Keratinocyte (primary cell): ENCODE data around the gene HAUS1. TPM values are rescaled to one million over a fixed set of nuclear protein-coding genes. Genes with fewer than 3 reads are reported as not detected.
"Not testable (repeated sequence)": the region's sequence is repeated elsewhere in the genome, so short reads cannot be mapped to it uniquely, and the experiment has no call there.

Source experiments
- DNase-seq: peaks from one replicate; pipeline ENCODE4 v3.0.0-alpha.2; 2011; ENCODE audit warnings: low read depth, missing footprints, low spot score
- FAIRE-seq: peaks from 2 replicates; lab custom pipeline; 2011; peaks lifted over from hg19 to GRCh38; lab: Jason Lieb, UNC
- H2AFZ ChIP-seq: 2 replicates; pipeline ENCODE4 v1.6.0; 2012; ENCODE audit warnings: low read length, control low read depth, inconsistent platforms; ENCODE audit not compliant: control insufficient read depth
- H3K27ac ChIP-seq: 2 replicates; pipeline ENCODE4 v1.5.1; 2011; ENCODE audit warnings: low read length; ENCODE audit not compliant: control insufficient read depth, insufficient read depth
- H3K27me3 ChIP-seq: 3 replicates; pipeline ENCODE4 v1.6.0; 2011; ENCODE audit warnings: low read length; ENCODE audit not compliant: control insufficient read depth, insufficient read depth; ENCODE audit errors: extremely low read depth
- H3K36me3 ChIP-seq, 2 experiments: 2 replicates in 1 of 2; 3 replicates in 1 of 2; pipeline ENCODE4 v1.5.1; 2011; ENCODE audit warnings: low read length in 2 of 2, mild to moderate bottlenecking in 1 of 2; ENCODE audit not compliant: control insufficient read depth in 2 of 2, insufficient read depth in 2 of 2; ENCODE audit errors: extremely low read depth in 1 of 2
- H3K4me1 ChIP-seq: 3 replicates; pipeline ENCODE4 v1.5.1; 2011; ENCODE audit warnings: low read length; ENCODE audit not compliant: control insufficient read depth, insufficient read depth; ENCODE audit errors: extremely low read depth
- H3K4me2 ChIP-seq: 3 replicates; pipeline ENCODE4 v1.6.0; 2011; ENCODE audit warnings: low read depth, low read length; ENCODE audit not compliant: control insufficient read depth, insufficient read depth; ENCODE audit errors: extremely low read depth
- H3K4me3 ChIP-seq, 3 experiments: fragments of 200-600 bp in 1 of 3; sonication (generic) in 1 of 3; 2 replicates in 2 of 3; 3 replicates in 1 of 3; pipeline ENCODE4 v1.5.1; 2011 to 2016; ENCODE audit warnings: low read length in 3 of 3, mild to moderate bottlenecking in 3 of 3, control low read depth in 2 of 3, inconsistent platforms in 1 of 3, low read depth in 1 of 3, mixed read lengths in 1 of 3, mixed run types in 1 of 3, moderate library complexity in 1 of 3; ENCODE audit not compliant: control insufficient read depth in 2 of 3, insufficient read depth in 2 of 3; ENCODE audit errors: extremely low read depth in 1 of 3
- H3K79me2 ChIP-seq: 2 replicates; pipeline ENCODE4 v1.6.0; 2012; ENCODE audit warnings: low read length; ENCODE audit not compliant: control insufficient read depth, insufficient read depth
- H3K9ac ChIP-seq: 3 replicates; pipeline ENCODE4 v1.6.0; 2011; ENCODE audit warnings: low read length; ENCODE audit not compliant: control insufficient read depth, insufficient read depth; ENCODE audit errors: extremely low read depth
- H3K9me1 ChIP-seq: 3 replicates; pipeline ENCODE4 v1.6.0; 2011; ENCODE audit warnings: low read length; ENCODE audit not compliant: control insufficient read depth, insufficient read depth; ENCODE audit errors: extremely low read depth
- H3K9me3 ChIP-seq: 2 replicates; pipeline ENCODE4 v1.5.1; 2012; ENCODE audit warnings: low read depth, low read length; ENCODE audit not compliant: control insufficient read depth
- H4K20me1 ChIP-seq: 3 replicates; pipeline ENCODE4 v1.6.0; 2011; ENCODE audit warnings: low read length; ENCODE audit not compliant: control insufficient read depth, insufficient read depth; ENCODE audit errors: extremely low read depth
- EZH2 ChIP-seq: IDR thresholded peaks from one replicate; pipeline ENCODE4 v1.6.1; 2012; ENCODE audit warnings: inconsistent platforms, mild to moderate bottlenecking, low read length, moderate library complexity
- dilution Hi-C: fragments of 300-500 bp; cut with MboI; formaldehyde crosslinking; loops from one replicate; pipeline ENCODE4 v1.7.0; 2020; ENCODE audit warnings: low sequenced_read_pairs; ENCODE audit not compliant: extremely low pct_ligation_motif_present
- polyA plus RNA-seq, 5 experiments: library from polyadenylated mRNA; depleted of rRNA in 3 of 5; stranded (reverse) in 3 of 5; stranded (forward) in 1 of 5; unstranded in 1 of 5; fragments of >200 nt; gene quantifications; 1 replicate in 1 of 5; 2 replicates in 3 of 5; 3 replicates in 1 of 5; pipeline versions ENCODE4 v1.2.1 to v1.2.3, GENCODE V29; 2011 to 2012; ENCODE audit warnings: missing spikeins in 2 of 5, low read depth in 1 of 5, low replicate concordance in 1 of 5
- TF ChIP-seq, protein P1 (sequence below), 3 experiments: IDR thresholded peaks in 1 of 3; conservative IDR thresholded peaks in 1 of 3; optimal IDR thresholded peaks in 1 of 3; 2 replicates in 2 of 3; 3 replicates in 1 of 3; pipeline versions ENCODE3 to v1.5.1; 2011; ENCODE audit warnings: low read length in 3 of 3, mild to moderate bottlenecking in 3 of 3, moderate library complexity in 2 of 3, control low read depth in 1 of 3, inconsistent platforms in 1 of 3; ENCODE audit not compliant: insufficient read depth in 2 of 3; ENCODE audit errors: extremely low read depth in 1 of 3

HAUS1 gene
- polyA plus RNA-seq, 1 donor (not counting 4 experiments of a cell fraction or from before 2014, with no cell fraction given), result 39.5 TPM

DNA sequence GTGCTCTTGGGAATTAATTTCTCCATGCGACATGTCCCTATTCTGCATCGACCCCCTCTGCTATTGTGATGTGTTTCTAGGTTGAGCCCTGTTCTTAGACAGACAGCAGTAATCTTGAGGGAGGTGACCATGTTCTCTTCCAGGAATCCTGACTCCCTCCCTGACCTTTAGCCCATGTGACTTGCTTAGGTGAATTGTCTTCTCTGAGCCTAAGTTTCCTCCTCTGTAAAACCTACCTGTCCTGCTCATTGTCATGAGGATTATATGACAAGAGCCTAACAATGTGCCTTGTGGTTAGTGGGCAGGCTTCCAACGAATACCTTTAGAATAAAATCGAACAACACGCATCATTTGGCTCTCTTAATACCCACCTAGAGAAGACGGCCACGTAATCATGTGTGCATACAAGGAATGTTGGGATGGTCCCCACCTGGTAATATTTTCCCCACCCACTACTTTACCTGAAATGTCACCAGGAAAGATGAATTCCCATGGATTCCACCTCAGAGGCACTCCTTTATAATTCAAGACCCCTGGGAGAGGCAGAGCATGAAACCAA is 59.8 kb downstream of the HAUS1 start:
- no peaks in the 10 kb centered on the region for H3K9me3 ChIP-seq
- no peak overlapping the region for H3K27ac ChIP-seq
- dilution Hi-C loops, result no loop called here
- FAIRE-seq (no peak), DNase-seq (no peak)
- no peak overlapping the region for H2AFZ ChIP-seq
- H3K9ac ChIP-seq, result no peak overlapping the region
- H3K27me3 ChIP-seq, result no peaks in the 10 kb centered on the region
- no peaks in the 10 kb centered on the region for H3K79me2 ChIP-seq
- TF ChIP-seq, protein P1, sequence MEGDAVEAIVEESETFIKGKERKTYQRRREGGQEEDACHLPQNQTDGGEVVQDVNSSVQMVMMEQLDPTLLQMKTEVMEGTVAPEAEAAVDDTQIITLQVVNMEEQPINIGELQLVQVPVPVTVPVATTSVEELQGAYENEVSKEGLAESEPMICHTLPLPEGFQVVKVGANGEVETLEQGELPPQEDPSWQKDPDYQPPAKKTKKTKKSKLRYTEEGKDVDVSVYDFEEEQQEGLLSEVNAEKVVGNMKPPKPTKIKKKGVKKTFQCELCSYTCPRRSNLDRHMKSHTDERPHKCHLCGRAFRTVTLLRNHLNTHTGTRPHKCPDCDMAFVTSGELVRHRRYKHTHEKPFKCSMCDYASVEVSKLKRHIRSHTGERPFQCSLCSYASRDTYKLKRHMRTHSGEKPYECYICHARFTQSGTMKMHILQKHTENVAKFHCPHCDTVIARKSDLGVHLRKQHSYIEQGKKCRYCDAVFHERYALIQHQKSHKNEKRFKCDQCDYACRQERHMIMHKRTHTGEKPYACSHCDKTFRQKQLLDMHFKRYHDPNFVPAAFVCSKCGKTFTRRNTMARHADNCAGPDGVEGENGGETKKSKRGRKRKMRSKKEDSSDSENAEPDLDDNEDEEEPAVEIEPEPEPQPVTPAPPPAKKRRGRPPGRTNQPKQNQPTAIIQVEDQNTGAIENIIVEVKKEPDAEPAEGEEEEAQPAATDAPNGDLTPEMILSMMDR (optimal IDR thresholded peaks at IDR 0.05 in 1 of 3, IDR thresholded peaks at IDR 0.05 in 1 of 3, conservative IDR thresholded peaks at IDR 0.05 in 1 of 3; ENCODE audit: extremely low read depth in 1 of 3, insufficient read depth in 2 of 3, low read length in 3 of 3), result no peak
- no peak for TF ChIP-seq EZH2
- H3K36me3 ChIP-seq, result no peaks in the 10 kb centered on the region
- no peak overlapping the region for H3K4me3 ChIP-seq
- peaks cover 4% of the 10 kb centered on the region for H3K4me1 ChIP-seq
- no peaks in the 10 kb centered on the region for H3K9me1 ChIP-seq
- no peak overlapping the region for H3K4me2 ChIP-seq
- no peaks in the 10 kb centered on the region for H4K20me1 ChIP-seq

DNA sequence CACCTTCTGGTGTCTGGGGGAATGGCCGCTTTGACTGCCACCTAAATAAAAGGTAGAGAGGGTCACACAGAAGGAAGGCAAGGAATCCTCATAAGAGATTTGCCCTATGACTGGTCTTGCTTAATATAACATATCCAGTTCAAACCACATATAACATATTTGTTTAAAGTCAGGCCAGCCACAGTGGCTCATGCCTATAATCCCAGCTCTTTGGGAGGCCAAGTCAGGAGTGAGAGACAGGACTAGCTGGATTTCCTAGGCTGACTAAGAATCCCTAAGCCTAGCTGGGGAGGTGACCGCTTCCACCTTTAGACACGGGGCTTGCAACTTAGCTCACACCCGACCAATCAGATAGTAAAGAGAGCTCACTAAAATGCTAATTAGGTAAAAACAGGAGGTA is 60.3 kb downstream of the HAUS1 start:
- H3K27me3 ChIP-seq, H3K9me3 ChIP-seq, H2AFZ ChIP-seq, H3K9me1 ChIP-seq, H3K9ac ChIP-seq, H3K4me3 ChIP-seq, H3K36me3 ChIP-seq, H3K4me1 ChIP-seq, dilution Hi-C loops, FAIRE-seq, H3K4me2 ChIP-seq, DNase-seq, H3K79me2 ChIP-seq, H3K27ac ChIP-seq, H4K20me1 ChIP-seq: not testable (repeated sequence)

DNA sequence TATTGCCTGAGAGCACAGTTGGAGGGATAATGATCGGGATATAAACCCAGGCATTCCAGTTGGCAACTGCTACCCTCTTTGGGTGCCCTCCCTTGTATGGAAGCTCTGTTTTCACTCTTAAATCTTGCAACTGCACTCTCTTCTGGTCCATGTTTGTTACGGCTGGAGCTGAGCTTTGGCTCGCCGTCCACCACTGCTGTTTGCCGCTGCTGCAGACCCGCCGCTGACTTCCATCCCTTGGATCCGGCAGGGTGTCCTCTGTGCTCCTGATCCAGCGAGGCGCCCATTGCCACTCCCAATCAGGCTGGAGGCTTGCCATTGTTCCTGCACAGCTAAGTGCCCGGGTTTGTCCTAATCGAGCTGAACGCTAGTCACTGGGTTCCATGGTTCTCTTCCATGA is 60.7 kb downstream of the HAUS1 start:
- H3K9me3 ChIP-seq, result no peaks in the 10 kb centered on the region
- no peaks in the 10 kb centered on the region for H3K79me2 ChIP-seq
- no peaks in the 10 kb centered on the region for H4K20me1 ChIP-seq
- dilution Hi-C loops, result no loop called here
- no peaks in the 10 kb centered on the region for H3K36me3 ChIP-seq
- H3K27ac ChIP-seq, result no peak overlapping the region
- no peaks in the 10 kb centered on the region for H3K9me1 ChIP-seq
- H3K27me3 ChIP-seq, result no peaks in the 10 kb centered on the region
- DNase-seq (no peak), FAIRE-seq (no peak)
- no peak overlapping the region for H3K4me3 ChIP-seq
- TF ChIP-seq, protein P1 (optimal IDR thresholded peaks at IDR 0.05 in 1 of 3, IDR thresholded peaks at IDR 0.05 in 1 of 3, conservative IDR thresholded peaks at IDR 0.05 in 1 of 3; ENCODE audit: extremely low read depth in 1 of 3, insufficient read depth in 2 of 3, low read length in 3 of 3), result no peak
- no peak for TF ChIP-seq EZH2
- no peak overlapping the region for H3K9ac ChIP-seq
- H2AFZ ChIP-seq, result no peak overlapping the region
- H3K4me2 ChIP-seq, result no peak overlapping the region
- H3K4me1 ChIP-seq, result peaks cover 9% of the 10 kb centered on the region
